ENCODE data around the gene TFPI.
"Not testable (repeated sequence)": the region's sequence is repeated elsewhere in the genome, so short reads cannot be mapped to it uniquely, and the experiment has no call there.

The TFPI gene

DNA sequence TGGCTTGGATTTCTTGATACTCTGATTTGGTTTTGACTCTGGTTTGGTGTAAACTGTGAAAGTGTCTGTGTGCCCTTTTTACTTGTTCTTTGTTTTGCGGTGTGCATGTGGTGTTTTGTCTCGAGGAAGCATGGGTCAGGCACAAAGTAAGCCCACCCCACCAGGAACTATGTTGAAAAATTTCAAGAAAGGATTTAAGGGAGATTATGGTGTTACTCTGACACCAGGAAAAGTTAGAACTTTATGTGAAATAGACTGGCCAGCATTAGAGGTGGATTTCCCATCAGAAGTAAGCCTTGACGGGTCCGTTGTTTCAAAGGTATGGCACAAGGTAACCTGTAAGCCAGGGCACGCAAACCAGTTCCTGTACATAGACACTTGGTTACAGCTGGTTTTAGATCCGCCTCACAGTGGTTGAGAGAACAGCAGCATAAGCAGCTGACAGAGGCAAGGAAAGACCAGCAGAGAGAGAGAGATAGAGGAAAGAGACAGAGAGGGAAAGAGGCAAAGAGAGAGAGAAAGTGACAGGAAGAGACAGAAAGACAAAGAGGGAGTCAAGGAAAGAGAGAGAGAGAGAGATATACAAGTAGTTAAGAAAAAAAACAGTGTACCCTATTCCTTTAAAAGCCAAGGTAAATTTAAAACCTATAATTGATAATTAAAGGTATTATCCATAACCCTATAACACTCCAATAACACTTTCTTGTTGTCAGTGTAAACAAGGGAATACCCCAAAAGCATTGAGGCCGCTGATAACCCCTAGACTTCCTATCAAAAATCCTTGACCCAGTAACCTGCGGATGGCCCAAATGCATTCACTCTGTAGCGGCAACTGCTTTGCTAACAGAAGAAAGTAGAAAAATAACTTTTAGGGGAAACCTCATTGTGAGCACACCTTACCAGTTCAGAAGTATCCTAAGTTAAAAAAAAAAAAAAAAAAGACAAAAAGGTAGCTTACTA lies 42.6 kb downstream of the TFPI start:
- Histone ChIP-seq H3K4me3 (ENCODE audit: low read length) (peak overlapping the region; percentile 23), H3K4me1 (ENCODE audit: insufficient read depth, low read length) (peaks cover 14% of the 10 kb centered on the region), H3K27ac (ENCODE audit: low read length) (no peak overlapping the region)

DNA sequence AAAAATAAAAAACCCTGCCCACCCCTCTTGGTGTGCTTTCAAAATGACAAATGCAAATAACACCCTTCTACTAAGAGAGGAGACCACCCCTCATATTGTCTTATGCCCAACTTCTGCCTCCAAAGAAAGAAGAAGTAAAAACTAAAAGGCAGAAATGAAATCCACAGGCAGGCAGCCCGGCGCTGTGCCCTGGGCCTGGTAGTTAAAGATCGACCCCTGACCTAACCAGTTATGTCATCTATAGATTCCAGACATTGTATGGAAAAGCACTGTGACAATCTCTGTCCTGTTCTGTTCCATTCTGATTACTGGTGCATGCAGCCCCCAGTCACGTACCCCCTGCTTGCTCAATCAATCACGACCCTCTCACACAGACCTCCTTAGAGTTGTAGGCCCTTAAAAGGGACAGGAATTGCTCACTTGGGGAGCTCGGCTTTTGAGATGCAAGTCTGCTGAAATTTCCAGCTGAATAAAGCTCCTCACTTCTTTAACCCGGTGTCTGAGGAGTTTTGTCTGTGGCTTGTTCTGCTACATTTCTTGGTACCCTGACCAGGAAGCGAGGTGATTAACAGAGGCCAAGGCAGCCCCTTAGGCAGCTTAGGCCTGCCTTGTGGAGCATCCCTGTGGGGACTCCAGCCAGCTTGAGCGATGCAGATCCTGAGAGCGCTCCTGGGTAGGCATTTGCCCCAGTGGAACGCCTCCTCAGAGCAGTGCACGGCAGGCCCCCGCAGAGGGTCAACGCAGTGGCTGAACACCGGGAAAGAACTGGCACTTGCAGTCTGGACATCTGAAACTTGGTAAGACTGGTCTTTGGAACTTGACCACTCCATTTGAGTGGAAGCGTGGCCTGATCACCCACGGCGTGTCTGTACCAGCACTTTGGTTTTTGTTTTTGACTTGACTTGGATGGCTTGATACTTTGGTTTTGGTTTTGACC lies 43.5 kb downstream of the TFPI start:
- H3K27ac ChIP-seq (ENCODE audit: low read length); H3K9me3 ChIP-seq (ENCODE audit: insufficient read depth, low read depth, low read length): not testable (repeated sequence)

More for the DNA sequence above, 42.6 kb downstream of the TFPI start:
- H3K9me3 ChIP-seq (ENCODE audit: insufficient read depth, low read depth, low read length): peaks cover 8% of the 10 kb centered on the region
- no peaks in the 10 kb centered on the region for H3K27me3 ChIP-seq (ENCODE audit: insufficient read depth, low read length)
- H3K9ac ChIP-seq (ENCODE audit: low read depth, low read length): no peak overlapping the region
- no peaks in the 10 kb centered on the region for H3K36me3 ChIP-seq (ENCODE audit: insufficient read depth, low read depth, low read length)

DNA sequence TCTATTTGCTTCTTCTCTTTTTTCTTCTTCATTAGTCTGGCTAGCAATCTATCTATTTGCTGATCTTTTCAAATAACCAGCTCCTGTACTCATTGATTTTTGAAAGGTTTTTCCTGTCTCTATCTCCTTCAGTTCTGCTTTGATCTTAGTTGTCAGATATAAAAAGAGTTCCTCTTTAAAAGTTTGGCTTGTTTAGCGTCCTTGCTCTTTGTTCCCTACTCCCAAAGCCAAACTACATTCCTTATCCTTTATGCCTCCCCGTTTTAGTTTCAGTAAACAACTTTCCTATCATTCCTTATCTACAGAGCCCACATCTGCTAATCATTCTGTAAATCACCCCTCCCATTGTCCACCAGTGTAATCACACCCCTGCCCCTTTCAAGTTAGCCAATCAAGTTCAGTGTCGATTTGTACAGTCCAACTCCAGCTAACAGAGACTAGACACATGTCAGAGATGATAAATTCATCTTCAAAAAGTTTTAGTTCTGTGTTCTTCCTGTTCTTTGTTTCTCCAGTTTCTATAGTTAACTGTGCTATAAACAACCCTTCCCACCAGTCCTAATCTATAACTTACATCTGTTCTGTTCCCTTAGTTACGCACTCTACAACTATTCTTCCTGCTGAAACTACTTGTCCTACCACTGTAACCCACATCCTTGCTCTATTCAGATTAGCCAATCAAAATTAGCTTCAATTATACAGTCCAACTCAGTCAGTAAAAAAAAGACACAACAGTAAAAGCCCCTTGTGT lies 44.4 kb downstream of the TFPI start:
- no peaks in the 10 kb centered on the region for H3K27me3 ChIP-seq (ENCODE audit: insufficient read depth, low read length)
- H3K27ac ChIP-seq (ENCODE audit: low read length): no peak overlapping the region
- H3K9me3 ChIP-seq (ENCODE audit: insufficient read depth, low read depth, low read length): peaks cover 5% of the 10 kb centered on the region; the same call in 1 of the 2 replicates
- peaks cover 14% of the 10 kb centered on the region for H3K4me1 ChIP-seq (ENCODE audit: insufficient read depth, low read length)
- H3K9ac ChIP-seq (ENCODE audit: low read depth, low read length): no peak overlapping the region
- no peak overlapping the region for H3K4me3 ChIP-seq (ENCODE audit: low read length)
- no peaks in the 10 kb centered on the region for H3K36me3 ChIP-seq (ENCODE audit: insufficient read depth, low read depth, low read length)

More for the DNA sequence above, 43.5 kb downstream of the TFPI start:
- Histone ChIP-seq H3K4me1 (ENCODE audit: insufficient read depth, low read length) (peaks cover 14% of the 10 kb centered on the region), H3K4me3 (ENCODE audit: low read length) (peak overlapping the region; percentile 23)
- not testable (repeated sequence) for H3K36me3 ChIP-seq (ENCODE audit: insufficient read depth, low read depth, low read length); H3K9ac ChIP-seq (ENCODE audit: low read depth, low read length); H3K27me3 ChIP-seq (ENCODE audit: insufficient read depth, low read length)

DNA sequence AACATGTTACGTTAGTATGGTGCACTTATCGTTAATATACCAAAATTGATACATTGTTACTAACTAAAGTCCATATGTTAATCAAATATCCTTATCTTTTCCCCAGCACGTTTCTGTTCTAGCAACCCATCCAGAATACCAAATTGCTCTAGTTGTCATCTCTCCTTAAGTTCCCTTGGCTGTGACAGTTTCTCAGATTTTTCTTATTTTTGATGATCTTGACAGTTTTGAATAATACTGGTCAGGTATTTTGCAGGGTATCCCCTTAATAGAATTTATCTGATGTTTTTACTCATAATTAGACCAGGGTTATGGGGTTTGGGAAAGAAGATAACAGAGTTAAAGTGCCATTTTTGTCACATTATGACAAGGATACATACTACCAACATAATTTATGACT lies 47.8 kb downstream of the TFPI start:
- Histone ChIP-seq H3K4me3 (ENCODE audit: low read length) (no peak overlapping the region), H3K9me3 (ENCODE audit: insufficient read depth, low read depth, low read length) (peaks cover 5% of the 10 kb centered on the region; the same call in 1 of the 2 replicates), H3K27ac (ENCODE audit: low read length) (no peak overlapping the region), H3K9ac (ENCODE audit: low read depth, low read length) (no peak overlapping the region), H3K36me3 (ENCODE audit: insufficient read depth, low read depth, low read length) (no peaks in the 10 kb centered on the region), H3K27me3 (ENCODE audit: insufficient read depth, low read length) (no peaks in the 10 kb centered on the region), H3K4me1 (ENCODE audit: insufficient read depth, low read length) (peaks cover 15% of the 10 kb centered on the region)

DNA sequence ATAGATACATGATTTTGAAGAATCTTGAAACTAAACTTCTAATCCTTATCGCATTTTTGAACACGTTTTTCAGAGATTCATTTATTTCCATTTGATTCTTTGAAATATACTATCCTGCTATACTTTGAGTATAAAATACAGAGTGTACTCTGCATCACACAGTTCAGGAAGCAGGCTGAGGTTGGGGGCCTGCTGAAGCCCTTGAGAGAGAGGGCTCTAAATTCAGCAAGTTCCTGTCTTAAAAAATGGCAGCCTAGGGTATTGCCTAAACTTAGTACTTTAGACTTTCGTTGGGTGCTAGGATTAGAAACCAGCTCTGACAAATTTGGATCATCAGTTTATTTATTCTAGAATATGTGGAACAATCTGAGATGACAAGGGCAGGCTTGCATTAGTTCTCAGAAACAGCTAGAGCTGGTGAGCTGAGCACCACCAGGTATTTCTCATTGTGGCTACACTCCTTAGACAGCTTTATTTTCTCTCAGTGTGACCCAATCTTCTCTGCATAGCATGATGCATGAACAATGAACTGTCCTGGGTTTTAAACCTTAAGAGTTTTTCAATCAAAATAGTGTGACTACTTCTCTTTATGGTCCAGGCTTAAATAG lies 49.1 kb downstream of the TFPI start:
- Histone ChIP-seq H3K4me1 (ENCODE audit: insufficient read depth, low read length) (peaks cover 9% of the 10 kb centered on the region), H3K4me3 (ENCODE audit: low read length) (no peak overlapping the region), H3K27me3 (ENCODE audit: insufficient read depth, low read length) (no peaks in the 10 kb centered on the region), H3K9me3 (ENCODE audit: insufficient read depth, low read depth, low read length) (peaks cover 5% of the 10 kb centered on the region; the same call in 1 of the 2 replicates), H3K9ac (ENCODE audit: low read depth, low read length) (no peak overlapping the region), H3K36me3 (ENCODE audit: insufficient read depth, low read depth, low read length) (no peaks in the 10 kb centered on the region), H3K27ac (ENCODE audit: low read length) (no peak overlapping the region)

DNA sequence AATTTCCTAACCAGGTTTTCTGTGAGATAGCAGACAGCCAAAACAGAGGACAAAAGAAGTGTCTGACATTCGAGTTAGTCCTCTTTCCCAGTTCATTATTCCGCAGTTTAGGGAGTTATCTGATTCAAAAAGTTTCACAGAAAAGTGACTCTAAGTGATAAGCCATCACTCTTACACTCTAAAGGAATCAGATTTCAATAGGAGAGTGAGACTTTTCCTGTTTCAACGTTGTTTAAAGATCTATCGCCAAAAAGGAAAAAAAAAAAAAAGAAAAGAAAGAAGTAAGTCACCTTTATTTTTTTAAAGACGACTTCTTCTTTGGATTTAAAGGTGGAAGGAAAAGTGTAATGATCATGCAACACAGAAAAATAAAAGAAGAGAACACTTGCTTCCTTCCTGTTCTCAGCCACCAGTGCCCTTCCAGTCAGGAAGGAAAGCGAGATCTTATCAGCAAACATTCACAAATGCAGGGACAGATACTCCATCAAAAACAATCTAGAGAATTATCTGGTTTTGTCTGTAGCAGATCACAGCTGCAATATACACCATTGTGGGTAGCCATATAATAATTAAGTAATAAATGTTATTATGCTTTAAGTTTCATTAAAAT lies 49.8 kb downstream of the TFPI start:
- no peak overlapping the region for H3K27ac ChIP-seq (ENCODE audit: low read length)
- H3K27me3 ChIP-seq (ENCODE audit: insufficient read depth, low read length): no peaks in the 10 kb centered on the region
- H3K9ac ChIP-seq (ENCODE audit: low read depth, low read length): no peak overlapping the region
- no peaks in the 10 kb centered on the region for H3K36me3 ChIP-seq (ENCODE audit: insufficient read depth, low read depth, low read length)
- peaks cover 5% of the 10 kb centered on the region; the same call in 1 of the 2 replicates for H3K9me3 ChIP-seq (ENCODE audit: insufficient read depth, low read depth, low read length)
- peaks cover 3% of the 10 kb centered on the region for H3K4me1 ChIP-seq (ENCODE audit: insufficient read depth, low read length)
- H3K4me3 ChIP-seq (ENCODE audit: low read length): no peak overlapping the region

DNA sequence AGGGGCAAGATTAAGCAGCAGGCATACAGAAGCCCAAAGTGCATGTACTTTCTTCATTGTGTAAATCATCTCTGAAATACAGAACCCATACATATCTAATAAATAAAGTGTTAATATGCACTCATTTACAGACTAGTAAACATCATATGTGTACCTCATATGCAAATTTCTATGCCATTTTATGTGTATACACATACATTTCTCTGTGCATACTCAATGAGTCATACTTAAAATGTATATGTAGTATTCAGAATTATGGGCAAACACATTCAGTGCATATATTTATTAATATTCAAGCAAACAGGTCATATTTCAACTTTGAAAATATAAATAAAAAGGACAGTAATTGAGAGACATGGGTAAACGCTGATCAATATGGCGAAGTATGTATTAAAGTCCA lies 50.5 kb downstream of the TFPI start:
- Histone ChIP-seq H3K4me3 (ENCODE audit: low read length) (no peak overlapping the region), H3K27me3 (ENCODE audit: insufficient read depth, low read length) (no peaks in the 10 kb centered on the region), H3K9me3 (ENCODE audit: insufficient read depth, low read depth, low read length) (peaks cover 5% of the 10 kb centered on the region; the same call in 1 of the 2 replicates), H3K27ac (ENCODE audit: low read length) (no peak overlapping the region), H3K9ac (ENCODE audit: low read depth, low read length) (no peak overlapping the region), H3K4me1 (ENCODE audit: insufficient read depth, low read length) (peaks cover 3% of the 10 kb centered on the region), H3K36me3 (ENCODE audit: insufficient read depth, low read depth, low read length) (no peaks in the 10 kb centered on the region)

DNA sequence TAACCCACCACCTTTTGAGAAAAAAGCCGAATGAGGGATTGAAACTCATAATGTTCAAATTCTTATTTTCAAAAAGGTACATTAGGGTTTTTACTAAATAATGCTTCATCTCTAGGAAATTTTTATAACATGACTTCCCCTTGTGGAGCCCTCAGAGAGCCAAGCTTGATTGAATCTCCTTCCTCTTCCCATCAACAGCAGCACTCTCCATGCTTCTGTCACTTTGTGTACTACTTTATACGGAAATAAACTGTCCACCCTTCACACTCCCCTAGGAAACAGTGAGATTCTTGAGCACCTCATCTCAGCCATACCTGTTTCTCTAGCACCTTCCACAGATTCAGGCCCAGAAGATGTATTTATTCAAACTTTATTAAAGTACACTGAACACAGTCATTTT lies 51.8 kb downstream of the TFPI start:
- H3K36me3 ChIP-seq (ENCODE audit: insufficient read depth, low read depth, low read length): no peaks in the 10 kb centered on the region
- H3K27ac ChIP-seq (ENCODE audit: low read length): no peak overlapping the region
- no peaks in the 10 kb centered on the region for H3K27me3 ChIP-seq (ENCODE audit: insufficient read depth, low read length)
- no peaks in the 10 kb centered on the region for H3K9me3 ChIP-seq (ENCODE audit: insufficient read depth, low read depth, low read length)
- peaks cover 3% of the 10 kb centered on the region for H3K4me1 ChIP-seq (ENCODE audit: insufficient read depth, low read length)
- no peak overlapping the region for H3K4me3 ChIP-seq (ENCODE audit: low read length)
- H3K9ac ChIP-seq (ENCODE audit: low read depth, low read length): no peak overlapping the region

DNA sequence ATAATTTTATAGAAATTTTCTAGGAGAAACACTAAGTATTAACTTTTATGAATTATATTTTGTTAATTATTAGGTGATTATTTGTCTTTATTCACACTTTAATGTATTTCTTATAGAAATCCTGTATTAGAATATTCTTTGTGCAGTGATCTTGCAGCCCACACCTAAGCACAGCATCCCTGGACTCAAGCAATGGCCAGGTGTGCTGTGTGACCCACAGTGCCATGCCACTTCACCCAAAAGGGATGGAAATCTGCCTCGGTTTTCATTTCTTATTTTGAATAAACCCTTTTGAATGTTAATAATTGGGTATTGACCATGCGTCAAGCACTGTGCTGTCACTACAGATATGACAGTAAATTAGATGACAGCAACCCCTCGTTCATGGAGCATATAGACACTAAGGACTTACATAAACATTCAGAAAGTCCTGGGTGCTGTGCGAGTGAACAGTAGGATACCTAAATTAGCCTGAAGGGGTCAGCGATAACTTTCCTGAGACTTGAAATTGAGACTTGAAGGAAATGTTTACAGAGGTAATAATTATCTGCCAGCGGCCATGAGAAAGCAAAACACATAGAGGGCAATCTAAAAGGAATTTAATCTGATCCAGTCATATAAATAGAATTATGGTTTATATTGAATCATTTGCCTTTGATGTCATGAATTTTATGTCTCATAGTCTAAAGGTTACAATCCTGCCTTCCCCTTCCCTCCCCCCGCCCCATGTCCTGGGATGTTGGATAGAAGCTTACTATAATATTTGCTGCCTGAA lies 53.5 kb downstream of the TFPI start:
- H3K27ac ChIP-seq (ENCODE audit: low read length): no peak overlapping the region
- no peaks in the 10 kb centered on the region; the same call in 1 of the 2 replicates for H3K36me3 ChIP-seq (ENCODE audit: insufficient read depth, low read depth, low read length)
- no peaks in the 10 kb centered on the region for H3K27me3 ChIP-seq (ENCODE audit: insufficient read depth, low read length)
- peaks cover 3% of the 10 kb centered on the region for H3K4me1 ChIP-seq (ENCODE audit: insufficient read depth, low read length)
- H3K9ac ChIP-seq (ENCODE audit: low read depth, low read length): no peak overlapping the region
- H3K4me3 ChIP-seq (ENCODE audit: low read length): no peak overlapping the region
- no peaks in the 10 kb centered on the region for H3K9me3 ChIP-seq (ENCODE audit: insufficient read depth, low read depth, low read length)

DNA sequence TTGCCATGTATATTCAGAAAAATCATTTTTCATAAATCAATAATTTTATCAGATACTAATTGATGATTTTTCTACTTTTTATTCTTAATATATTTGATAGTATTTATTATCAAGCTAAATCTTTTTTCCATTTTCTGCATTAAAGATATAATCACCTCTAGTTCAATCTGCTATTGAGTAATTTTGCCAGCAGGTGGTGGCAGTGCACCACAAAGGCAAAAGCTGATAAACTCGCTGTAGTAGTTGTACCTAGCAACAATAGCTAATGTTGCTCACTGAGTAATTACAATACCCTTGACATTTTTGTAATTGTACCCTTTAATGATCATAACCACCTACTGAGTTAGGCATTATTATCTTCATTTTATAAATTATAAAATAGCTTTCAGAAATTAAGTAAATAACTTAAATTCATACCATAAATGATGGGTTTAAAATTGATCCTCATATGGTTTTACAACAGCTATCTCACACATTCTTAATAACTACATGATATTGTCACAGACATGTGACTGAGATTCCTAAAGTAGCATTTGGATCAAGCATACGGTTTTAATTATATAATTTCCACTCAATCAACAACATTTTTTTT lies 54.2 kb downstream of the TFPI start:
- Histone ChIP-seq H3K4me1 (ENCODE audit: insufficient read depth, low read length) (peaks cover 3% of the 10 kb centered on the region), H3K36me3 (ENCODE audit: insufficient read depth, low read depth, low read length) (no peaks in the 10 kb centered on the region; the same call in 1 of the 2 replicates), H3K4me3 (ENCODE audit: low read length) (no peak overlapping the region), H3K27me3 (ENCODE audit: insufficient read depth, low read length) (no peaks in the 10 kb centered on the region), H3K9me3 (ENCODE audit: insufficient read depth, low read depth, low read length) (no peaks in the 10 kb centered on the region), H3K27ac (ENCODE audit: low read length) (no peak overlapping the region), H3K9ac (ENCODE audit: low read depth, low read length) (no peak overlapping the region)

Data from iPS-20b (cell line).